Measurements from ENCODE around the gene KCNV2.

KCNV2 gene

GRCh38 chr9:2727374-2727773 is 10.1 kb downstream of the KCNV2 start:
- no peak overlapping the region for H2BK120ac ChIP-seq (ENCODE audit: low read depth, low read length)
- no peak overlapping the region for H4K5ac ChIP-seq (ENCODE audit: low read length)
- H3K4me1 ChIP-seq (ENCODE audit: control insufficient read depth, low read depth, low read length) = peaks cover 7% of the 10 kb centered on the region
- H3K27me3 ChIP-seq (ENCODE audit: insufficient read depth, low read length, poor library complexity) = no peaks in the 10 kb centered on the region
- no peaks in the 10 kb centered on the region for H3K36me3 ChIP-seq (ENCODE audit: control insufficient read depth, insufficient read depth, low read length)
- no peak overlapping the region for H2BK15ac ChIP-seq (replicated peaks; ENCODE audit: low read depth)
- no peaks in the 10 kb centered on the region for H3K79me2 ChIP-seq (ENCODE audit: control insufficient read depth, insufficient read depth, low read length)
- no peak overlapping the region for H3K4me3 ChIP-seq (ENCODE audit: low read length)
- no peaks in the 10 kb centered on the region for H3K79me1 ChIP-seq (ENCODE audit: low read length)
- no peak overlapping the region for H3K56ac ChIP-seq (ENCODE audit: low read length)
- no peak overlapping the region for H3K4ac ChIP-seq (ENCODE audit: low read depth, low read length)
- WGBS (ENCODE audit: extremely low coverage, insufficient coverage, low lambda C conversion rate) = no CpG with 5 or more reads among the region's 2 CpGs
- H3K23ac ChIP-seq (ENCODE audit: low read length) = no peak overlapping the region
- H2AK5ac ChIP-seq (ENCODE audit: low read length) = no peak overlapping the region
- H2BK5ac ChIP-seq (ENCODE audit: low read length) = no peak overlapping the region
- H4K8ac ChIP-seq (ENCODE audit: low read depth, low read length) = no peak overlapping the region
- H3K18ac ChIP-seq (ENCODE audit: low read length) = peak overlapping the region; percentile 11
- H3K9ac ChIP-seq (ENCODE audit: low read length) = no peak overlapping the region
- no peak overlapping the region for H3K27ac ChIP-seq (ENCODE audit: low read depth, low read length)
- H3K4me2 ChIP-seq (ENCODE audit: low read length) = no peak overlapping the region
- no peak for DNase-seq

- no peak overlapping the region for H3K4me3 ChIP-seq (ENCODE audit: low read length)
- H3K27ac ChIP-seq (ENCODE audit: low read depth, low read length) = no peak overlapping the region
- peak; percentile 81 for DNase-seq
- no peak overlapping the region for H4K5ac ChIP-seq (ENCODE audit: low read length)
- H3K56ac ChIP-seq (ENCODE audit: low read length) = peak overlapping the region; percentile 47
- H3K9ac ChIP-seq (ENCODE audit: low read length) = peak overlapping the region; percentile 15
- H3K4ac ChIP-seq (ENCODE audit: low read depth, low read length) = no peak overlapping the region
- H3K4me2 ChIP-seq (ENCODE audit: low read length) = no peak overlapping the region
- H3K4me1 ChIP-seq (ENCODE audit: control insufficient read depth, low read depth, low read length) = peaks cover 7% of the 10 kb centered on the region
- H3K79me1 ChIP-seq (ENCODE audit: low read length) = no peaks in the 10 kb centered on the region
- H2BK5ac ChIP-seq (ENCODE audit: low read length) = peak overlapping the region; percentile 66
- no CpG with 5 or more reads among the region's 5 CpGs for WGBS (ENCODE audit: extremely low coverage, insufficient coverage, low lambda C conversion rate)
- H2AK5ac ChIP-seq (ENCODE audit: low read length) = peak overlapping the region; percentile 29
- H2BK15ac ChIP-seq (replicated peaks; ENCODE audit: low read depth) = no peak overlapping the region
- H3K27me3 ChIP-seq (ENCODE audit: insufficient read depth, low read length, poor library complexity) = no peaks in the 10 kb centered on the region
- no peak overlapping the region for H4K8ac ChIP-seq (ENCODE audit: low read depth, low read length)
- H3K23ac ChIP-seq (ENCODE audit: low read length) = no peak overlapping the region
- H3K36me3 ChIP-seq (ENCODE audit: control insufficient read depth, insufficient read depth, low read length) = no peaks in the 10 kb centered on the region
- H3K79me2 ChIP-seq (ENCODE audit: control insufficient read depth, insufficient read depth, low read length) = no peaks in the 10 kb centered on the region
- H2BK120ac ChIP-seq (ENCODE audit: low read depth, low read length) = no peak overlapping the region
- no peak overlapping the region for H3K18ac ChIP-seq (ENCODE audit: low read length)
Measured at GRCh38 chr9:2727966-2728613, 10.8 kb downstream of the KCNV2 start.

- no peaks in the 10 kb centered on the region for H3K36me3 ChIP-seq (ENCODE audit: control insufficient read depth, insufficient read depth, low read length)
- H4K8ac ChIP-seq (ENCODE audit: low read depth, low read length) = no peak overlapping the region
- no peak overlapping the region for H3K4ac ChIP-seq (ENCODE audit: low read depth, low read length)
- H3K4me3 ChIP-seq (ENCODE audit: low read length) = no peak overlapping the region
- H2AK5ac ChIP-seq (ENCODE audit: low read length) = no peak overlapping the region
- H3K4me2 ChIP-seq (ENCODE audit: low read length) = no peak overlapping the region
- DNase-seq = no peak
- H3K27me3 ChIP-seq (ENCODE audit: insufficient read depth, low read length, poor library complexity) = no peaks in the 10 kb centered on the region
- H2BK120ac ChIP-seq (ENCODE audit: low read depth, low read length) = no peak overlapping the region
- no peak overlapping the region for H3K27ac ChIP-seq (ENCODE audit: low read depth, low read length)
- no peak overlapping the region for H2BK15ac ChIP-seq (replicated peaks; ENCODE audit: low read depth)
- H3K9ac ChIP-seq (ENCODE audit: low read length) = no peak overlapping the region
- WGBS (ENCODE audit: extremely low coverage, insufficient coverage, low lambda C conversion rate) = no CpG with 5 or more reads among the region's 5 CpGs
- H3K79me2 ChIP-seq (ENCODE audit: control insufficient read depth, insufficient read depth, low read length) = no peaks in the 10 kb centered on the region
- H4K5ac ChIP-seq (ENCODE audit: low read length) = no peak overlapping the region
- no peak overlapping the region for H2BK5ac ChIP-seq (ENCODE audit: low read length)
- H3K56ac ChIP-seq (ENCODE audit: low read length) = no peak overlapping the region
- no peak overlapping the region for H3K23ac ChIP-seq (ENCODE audit: low read length)
- no peaks in the 10 kb centered on the region for H3K79me1 ChIP-seq (ENCODE audit: low read length)
- H3K4me1 ChIP-seq (ENCODE audit: control insufficient read depth, low read depth, low read length) = peaks cover 7% of the 10 kb centered on the region
- H3K18ac ChIP-seq (ENCODE audit: low read length) = no peak overlapping the region
Measured at GRCh38 chr9:2729003-2729402, 11.7 kb downstream of the KCNV2 start.

DNA sequence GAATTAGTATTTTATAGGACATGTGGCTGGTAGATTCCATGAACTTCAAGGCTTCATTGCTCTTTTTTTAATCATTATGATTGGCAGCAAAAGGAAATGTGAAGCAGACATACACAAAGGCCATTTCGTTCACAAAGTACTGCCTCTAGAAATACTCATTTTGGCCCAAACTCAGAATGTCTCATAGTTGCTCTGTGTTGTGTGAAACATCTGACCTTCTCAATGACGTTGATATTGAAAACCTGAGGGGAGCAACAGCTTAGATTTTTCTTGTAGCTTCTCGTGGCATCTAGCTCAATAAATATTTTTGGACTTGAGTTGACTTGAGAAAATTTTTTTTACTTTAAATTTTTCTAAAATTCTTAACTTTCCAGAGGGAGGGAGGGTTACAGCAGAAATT is 12.4 kb downstream of the KCNV2 start:
- DNase-seq = no peak
- Histone ChIP-seq H2BK120ac (ENCODE audit: low read depth, low read length) (no peak overlapping the region), H3K36me3 (ENCODE audit: control insufficient read depth, insufficient read depth, low read length) (no peaks in the 10 kb centered on the region), H3K4ac (ENCODE audit: low read depth, low read length) (no peak overlapping the region), H3K79me2 (ENCODE audit: control insufficient read depth, insufficient read depth, low read length) (no peaks in the 10 kb centered on the region), H3K56ac (ENCODE audit: low read length) (no peak overlapping the region), H3K18ac (ENCODE audit: low read length) (no peak overlapping the region), H3K4me1 (ENCODE audit: control insufficient read depth, low read depth, low read length) (peaks cover 7% of the 10 kb centered on the region), H4K5ac (ENCODE audit: low read length) (no peak overlapping the region), H3K4me3 (ENCODE audit: low read length) (no peak overlapping the region), H3K9ac (ENCODE audit: low read length) (no peak overlapping the region), H3K23ac (ENCODE audit: low read length) (no peak overlapping the region), H3K4me2 (ENCODE audit: low read length) (no peak overlapping the region), H2AK5ac (ENCODE audit: low read length) (no peak overlapping the region), H2BK5ac (ENCODE audit: low read length) (no peak overlapping the region), H3K27ac (ENCODE audit: low read depth, low read length) (no peak overlapping the region), H3K79me1 (ENCODE audit: low read length) (no peaks in the 10 kb centered on the region), H4K8ac (ENCODE audit: low read depth, low read length) (no peak overlapping the region), H3K27me3 (ENCODE audit: insufficient read depth, low read length, poor library complexity) (no peaks in the 10 kb centered on the region), H2BK15ac (replicated peaks; ENCODE audit: low read depth) (no peak overlapping the region)
- WGBS (ENCODE audit: extremely low coverage, insufficient coverage, low lambda C conversion rate) = no CpG with 5 or more reads among the region's 3 CpGs

DNA sequence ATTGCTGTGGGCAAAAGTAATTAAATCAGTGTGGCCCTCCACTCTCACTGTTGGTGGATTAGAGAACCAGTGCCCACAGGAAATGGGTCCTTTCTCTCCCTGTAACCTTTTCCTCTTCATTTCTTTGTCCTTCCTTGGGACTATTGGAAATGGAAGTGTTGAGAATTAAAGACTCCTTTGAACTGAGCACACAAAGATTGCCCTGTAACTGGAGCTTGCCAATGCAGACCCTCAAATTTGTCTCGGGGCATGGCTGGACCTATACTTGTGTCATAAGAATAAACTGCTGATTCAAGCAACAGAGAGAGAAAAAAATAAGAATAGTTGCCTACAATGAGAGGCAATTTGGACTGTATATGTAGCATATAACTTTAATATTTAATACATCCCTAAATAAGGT is 13.7 kb downstream of the KCNV2 start:
- no peak overlapping the region for H3K4me3 ChIP-seq (ENCODE audit: low read length)

DNA sequence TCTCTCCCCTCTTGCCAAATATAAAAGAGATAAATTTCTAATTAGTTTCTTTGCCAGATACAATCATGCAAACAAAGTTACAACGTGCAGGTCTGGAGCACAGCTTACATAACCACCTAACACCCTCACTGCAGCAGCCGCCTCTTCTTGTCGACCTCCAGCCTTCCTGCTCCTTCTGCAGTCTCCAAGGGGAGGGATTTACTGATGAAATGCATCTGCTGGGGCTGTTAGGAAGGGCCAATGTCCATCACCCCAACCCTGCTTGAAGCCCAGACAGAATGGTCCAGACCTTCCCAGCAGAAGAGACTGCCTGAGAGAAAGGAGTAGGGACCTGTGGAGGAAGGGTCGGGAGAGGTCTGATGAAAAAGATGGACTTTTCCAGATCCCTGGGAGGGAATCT is 15.2 kb downstream of the KCNV2 start:
- Histone ChIP-seq H3K4me3 (ENCODE audit: low read length) (no peak overlapping the region), H2BK5ac (ENCODE audit: low read length) (no peak overlapping the region), H3K27ac (ENCODE audit: low read depth, low read length) (no peak overlapping the region), H3K27me3 (ENCODE audit: insufficient read depth, low read length, poor library complexity) (no peaks in the 10 kb centered on the region), H3K79me2 (ENCODE audit: control insufficient read depth, insufficient read depth, low read length) (no peaks in the 10 kb centered on the region), H3K4ac (ENCODE audit: low read depth, low read length) (no peak overlapping the region), H4K5ac (ENCODE audit: low read length) (no peak overlapping the region), H3K56ac (ENCODE audit: low read length) (no peak overlapping the region), H3K4me1 (ENCODE audit: control insufficient read depth, low read depth, low read length) (peaks cover 4% of the 10 kb centered on the region), H3K36me3 (ENCODE audit: control insufficient read depth, insufficient read depth, low read length) (no peaks in the 10 kb centered on the region), H3K18ac (ENCODE audit: low read length) (no peak overlapping the region), H2BK120ac (ENCODE audit: low read depth, low read length) (no peak overlapping the region), H3K23ac (ENCODE audit: low read length) (no peak overlapping the region), H3K4me2 (ENCODE audit: low read length) (no peak overlapping the region), H3K9ac (ENCODE audit: low read length) (no peak overlapping the region), H2BK15ac (replicated peaks; ENCODE audit: low read depth) (no peak overlapping the region), H4K8ac (ENCODE audit: low read depth, low read length) (no peak overlapping the region), H2AK5ac (ENCODE audit: low read length) (no peak overlapping the region), H3K79me1 (ENCODE audit: low read length) (no peaks in the 10 kb centered on the region)
- DNase-seq = no peak
- no CpG with 5 or more reads among the region's 4 CpGs for WGBS (ENCODE audit: extremely low coverage, insufficient coverage, low lambda C conversion rate)

More for the DNA sequence above, 13.7 kb downstream of the KCNV2 start:
- Histone ChIP-seq H3K36me3 (ENCODE audit: control insufficient read depth, insufficient read depth, low read length) (no peaks in the 10 kb centered on the region), H2BK15ac (replicated peaks; ENCODE audit: low read depth) (no peak overlapping the region), H3K4me2 (ENCODE audit: low read length) (no peak overlapping the region), H4K8ac (ENCODE audit: low read depth, low read length) (no peak overlapping the region), H3K4ac (ENCODE audit: low read depth, low read length) (peak overlapping the region; percentile 19), H3K4me1 (ENCODE audit: control insufficient read depth, low read depth, low read length) (peaks cover 7% of the 10 kb centered on the region), H3K79me2 (ENCODE audit: control insufficient read depth, insufficient read depth, low read length) (no peaks in the 10 kb centered on the region), H4K5ac (ENCODE audit: low read length) (no peak overlapping the region), H2BK5ac (ENCODE audit: low read length) (no peak overlapping the region), H3K23ac (ENCODE audit: low read length) (no peak overlapping the region), H3K56ac (ENCODE audit: low read length) (no peak overlapping the region), H3K27me3 (ENCODE audit: insufficient read depth, low read length, poor library complexity) (no peaks in the 10 kb centered on the region), H2AK5ac (ENCODE audit: low read length) (no peak overlapping the region), H2BK120ac (ENCODE audit: low read depth, low read length) (no peak overlapping the region), H3K79me1 (ENCODE audit: low read length) (no peaks in the 10 kb centered on the region), H3K18ac (ENCODE audit: low read length) (no peak overlapping the region), H3K27ac (ENCODE audit: low read depth, low read length) (no peak overlapping the region), H3K9ac (ENCODE audit: low read length) (no peak overlapping the region)
- no CpG with 5 or more reads among the region's 1 CpG for WGBS (ENCODE audit: extremely low coverage, insufficient coverage, low lambda C conversion rate)
- no peak for DNase-seq

All from mesendoderm (in vitro differentiated cells).